Upper lobe of right lung (tissue), 1 donor: Measurements from ENCODE around the gene KIF20B. TPM values are rescaled to one million over a fixed set of nuclear protein-coding genes. Genes with fewer than 3 reads are reported as not detected.

Source experiments
- ATAC-seq: fragments of 200-7000 bp; cut with Tn5 transposase; one replicate; pipeline ENCODE4 v1.9.1; 2020; ENCODE audit warnings: mild to moderate bottlenecking, moderate library complexity
- DNase-seq: peaks from one replicate; pipeline ENCODE4 v3.0.0-alpha.2; 2020
- H3K27ac ChIP-seq: fragments of 200-600 bp; one replicate; pipeline ENCODE4 v1.8.0; 2022
- H3K27me3 ChIP-seq: fragments of 200-600 bp; one replicate; pipeline ENCODE4 v1.8.0; 2022; ENCODE audit warnings: mild to moderate bottlenecking
- H3K36me3 ChIP-seq: fragments of 200-600 bp; one replicate; pipeline ENCODE4 v1.8.0; 2022
- H3K4me1 ChIP-seq: fragments of 200-600 bp; one replicate; pipeline ENCODE4 v1.8.0; 2022
- H3K4me3 ChIP-seq: fragments of 200-600 bp; one replicate; pipeline ENCODE4 v1.8.0; 2022; ENCODE audit warnings: mild to moderate bottlenecking
- H3K9me3 ChIP-seq: fragments of 200-600 bp; one replicate; pipeline ENCODE4 v1.8.0; 2022
- CTCF ChIP-seq: fragments of 200-600 bp; IDR thresholded peaks from one replicate; pipeline ENCODE4 v1.8.0; 2022; ENCODE audit warnings: antibody characterized with exemption
- intact Hi-C: fragments of 100-400 bp; cut with DNase I; formaldehyde crosslinking; loops from one replicate; pipeline ENCODE4 v1.11.0; 2022
- total RNA-seq: library from RNA; stranded (reverse); fragmentation: NEBNext Ultra II Directional; extraction: Animal tissue kit (Norgen Biotek cat#: 25700); gene quantifications from one replicate; pipeline ENCODE4 v1.2.1, GENCODE V29; 2021
- donor health status: DM: no; HTN: yes; CAD: no; lungs with severe emphysema.

Gene KIF20B
- total RNA-seq, 1 donor from 2014 or later, result 5.1 TPM

GRCh38 chr10:89664203-89664602, 37.2 kb upstream of the KIF20B start:
- no peak for DNase-seq
- intact Hi-C loops, result no loop called here
- Histone ChIP-seq H3K4me1 (no peaks in the 10 kb centered on the region), H3K27me3 (no peaks in the 10 kb centered on the region), H3K4me3 (no peak overlapping the region), H3K27ac (no peak overlapping the region), H3K36me3 (no peaks in the 10 kb centered on the region), H3K9me3 (no peaks in the 10 kb centered on the region)
- no peak for ATAC-seq
- no peak for TF ChIP-seq CTCF

- Histone ChIP-seq H3K36me3 (no peaks in the 10 kb centered on the region), H3K9me3 (no peaks in the 10 kb centered on the region), H3K4me3 (no peak overlapping the region), H3K27ac (no peak overlapping the region), H3K4me1 (no peaks in the 10 kb centered on the region), H3K27me3 (no peaks in the 10 kb centered on the region)
- no peak for ATAC-seq
- intact Hi-C loops, result no loop called here
- no peak for DNase-seq
- TF ChIP-seq CTCF, result no peak
Observed at GRCh38 chr10:89665302-89665701, 36.1 kb upstream of the KIF20B start.

- intact Hi-C loops, result no loop called here
- Histone ChIP-seq H3K27me3 (no peaks in the 10 kb centered on the region), H3K36me3 (no peaks in the 10 kb centered on the region), H3K4me1 (no peaks in the 10 kb centered on the region), H3K9me3 (no peaks in the 10 kb centered on the region), H3K27ac (no peak overlapping the region), H3K4me3 (no peak overlapping the region)
- TF ChIP-seq CTCF, result no peak
- no peak for ATAC-seq
- DNase-seq, result no peak
Observed at GRCh38 chr10:89666138-89666537, 35.3 kb upstream of the KIF20B start.

- intact Hi-C loops, result no loop called here
- no peak for TF ChIP-seq CTCF
- H3K4me1 ChIP-seq, result no peaks in the 10 kb centered on the region
- no peak overlapping the region for H3K27ac ChIP-seq
- DNase-seq (no peak), ATAC-seq (no peak)
- H3K4me3 ChIP-seq, result no peak overlapping the region
- no peaks in the 10 kb centered on the region for H3K27me3 ChIP-seq
- no peaks in the 10 kb centered on the region for H3K36me3 ChIP-seq
- H3K9me3 ChIP-seq, result no peaks in the 10 kb centered on the region
Observed at GRCh38 chr10:89668386-89669071, 32.9 kb upstream of the KIF20B start.

GRCh38 chr10:89669985-89670384, 31.4 kb upstream of the KIF20B start:
- no peak overlapping the region for H3K27ac ChIP-seq
- H3K4me1 ChIP-seq, result no peaks in the 10 kb centered on the region
- TF ChIP-seq CTCF, result no peak
- H3K27me3 ChIP-seq, result no peaks in the 10 kb centered on the region
- no peak for ATAC-seq
- H3K9me3 ChIP-seq, result no peaks in the 10 kb centered on the region
- H3K36me3 ChIP-seq, result no peaks in the 10 kb centered on the region
- no peak for DNase-seq
- intact Hi-C loops, result no loop called here
- no peak overlapping the region for H3K4me3 ChIP-seq

GRCh38 chr10:89670926-89671325, 30.5 kb upstream of the KIF20B start:
- intact Hi-C loops, result no loop called here
- no peak for TF ChIP-seq CTCF

More at GRCh38 chr10:89670926-89671325, 30.5 kb upstream of the KIF20B start:
- Histone ChIP-seq H3K4me1 (no peaks in the 10 kb centered on the region), H3K27me3 (no peaks in the 10 kb centered on the region), H3K9me3 (no peaks in the 10 kb centered on the region), H3K36me3 (no peaks in the 10 kb centered on the region), H3K4me3 (no peak overlapping the region), H3K27ac (no peak overlapping the region)
- ATAC-seq (no peak), DNase-seq (no peak)
